HepG2 (cell line): Measurements from ENCODE around the gene FOXA3.
A peak's percentile ranks its signal among the peaks of the same experiment; 100 is the strongest.

Source experiments
- CTCF ChIP-seq: sonication (generic); formaldehyde crosslinking; IDR thresholded peaks from 2 replicates; pipeline ENCODE4 v1.5.0; 2020; ENCODE audit warnings: mild to moderate bottlenecking, missing genetic modification reagents, moderate library complexity
- EP300 ChIP-seq, 3 experiments: sonication (generic) in 1 of 3; formaldehyde crosslinking in 1 of 3; IDR thresholded peaks; 2 replicates each; pipeline versions ENCODE4 v1.5.1 to v1.6.1; 2011 to 2020; ENCODE audit warnings: low read depth in 2 of 3, low read length in 2 of 3, borderline replicate concordance in 1 of 3, improper control_type of control experiment in 1 of 3, mild to moderate bottlenecking in 1 of 3, missing genetic modification reagents in 1 of 3, moderate library complexity in 1 of 3
- GABPA ChIP-seq, 2 experiments: IDR thresholded peaks; 2 replicates each; pipeline ENCODE4 v1.6.1; 2011 to 2016; ENCODE audit warnings: low read depth in 2 of 2, low read length in 1 of 2, missing biosample characterization in 1 of 2, missing genetic modification characterization in 1 of 2
- PRDM15 ChIP-seq: sonication (generic); formaldehyde crosslinking; IDR thresholded peaks from 2 replicates; pipeline ENCODE4 v1.4.0; 2020; ENCODE audit warnings: missing genetic modification reagents
- SP1 ChIP-seq, 2 experiments: fragments of 450-650 bp in 1 of 2; sonication (generic) in 1 of 2; formaldehyde crosslinking in 1 of 2; IDR thresholded peaks; 2 replicates each; pipeline versions ENCODE4 v1.4.0 to v1.6.1; 2016 to 2020; ENCODE audit warnings: missing genetic modification reagents in 1 of 2
- SP4 ChIP-seq: sonication (generic); formaldehyde crosslinking; IDR thresholded peaks from 2 replicates; pipeline ENCODE4 v1.8.1; 2023; ENCODE audit warnings: mild to moderate bottlenecking, missing genetic modification reagents
- ZBTB33 ChIP-seq: sonication (generic); formaldehyde crosslinking; IDR thresholded peaks from 2 replicates; pipeline ENCODE4 v1.4.0; 2020; ENCODE audit warnings: missing genetic modification reagents
- ZNF121 ChIP-seq: sonication (generic); formaldehyde crosslinking; IDR thresholded peaks from 2 replicates; pipeline ENCODE4 v1.5.0; 2020; ENCODE audit warnings: mild to moderate bottlenecking, missing genetic modification reagents
- ZNF207 ChIP-seq: fragments of 450-650 bp; IDR thresholded peaks from 2 replicates; pipeline ENCODE4 v1.6.1; 2016; ENCODE audit warnings: antibody characterized with exemption, borderline replicate concordance

- TF ChIP-seq ZNF121 (CRISPR knock-in tag) (peak; percentile 29; the same call in 1 of the 2 replicates), CTCF (CRISPR knock-in tag) (peak; percentile 86), PRDM15 (no peak; the same call in 1 of the 2 replicates), ZBTB33 (CRISPR knock-in tag) (0 out of 2 replicates have a peak, but pooled peaks have one; percentile 41), SP4 (peak; percentile 40; the same call in 1 of the 2 replicates), GABPA (IDR thresholded peaks at IDR 0.05; ENCODE audit: low read depth, low read length) (no peak), GABPA (CRISPR knock-in tag; IDR thresholded peaks at IDR 0.05; ENCODE audit: low read depth) (peak; percentile 48; the same call in 1 of the 2 replicates), ZNF207 (no peak), EP300 (IDR thresholded peaks at IDR 0.05; ENCODE audit: low read depth in 2 of 2, low read length in 2 of 2) (peak in 1 of 2 experiments; percentile 43; a peak in 1 of 4 replicates), EP300 (CRISPR knock-in tag; IDR thresholded peaks at IDR 0.05; ENCODE audit: borderline replicate concordance) (no peak), SP1 (IDR thresholded peaks at IDR 0.05) (no peak), SP1 (CRISPR knock-in tag; IDR thresholded peaks at IDR 0.05) (0 out of 2 replicates have a peak, but pooled peaks have one; percentile 42)
Observed at GRCh38 chr19:45863840-45864628, at the start of gene FOXA3.
